D341Med (cell line): Measurements from ENCODE around the gene AGA.

Experiments used
- DNase-seq: peaks from one replicate; pipeline ENCODE4 v3.0.0; 2012; ENCODE audit warnings: low spot score

The AGA gene

DNA sequence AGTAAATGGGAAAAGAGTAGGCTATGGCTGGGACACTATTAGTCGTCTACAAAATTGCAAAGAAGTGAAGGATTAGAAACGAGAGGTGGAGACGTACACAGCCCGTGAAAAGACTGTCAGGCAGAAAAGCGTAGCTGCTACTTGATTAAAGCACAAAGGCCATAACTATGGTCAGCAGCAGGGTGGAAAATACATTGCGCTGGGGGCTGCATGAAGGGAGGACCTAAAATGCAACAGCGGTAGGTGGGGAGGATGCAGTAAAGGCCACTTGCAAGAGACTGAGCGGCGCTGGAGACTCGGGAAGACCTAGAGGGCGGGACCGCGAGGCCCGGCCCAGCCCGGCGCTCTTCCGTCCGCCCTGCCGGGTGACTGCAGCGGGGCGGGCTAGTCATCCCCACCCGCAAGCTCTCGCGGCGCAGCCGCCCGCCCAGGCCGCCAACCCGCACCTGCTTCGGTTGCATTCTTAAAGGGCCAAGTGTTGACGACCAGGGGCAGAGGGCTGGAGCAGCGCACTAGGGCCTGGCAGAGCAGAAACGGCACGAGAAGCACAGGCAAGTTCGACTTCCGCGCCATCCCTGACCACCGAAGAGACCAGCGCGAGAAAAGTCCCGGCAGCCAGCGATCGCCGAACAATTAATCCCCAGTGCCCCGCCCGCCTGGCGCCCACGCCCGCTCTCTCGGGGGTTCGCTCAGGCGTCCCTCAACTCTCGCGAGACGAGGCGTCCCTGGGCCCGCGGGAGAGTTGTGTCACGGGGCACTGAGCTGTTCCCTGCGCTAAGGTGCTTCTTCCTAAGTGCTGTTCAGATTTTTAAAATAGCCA lies at the start of gene AGA:
AGA (minus strand) TSS at position 635 of the 820 bp plus-strand sequence; CDS start at position 573, 62 bp downstream.
- peak; percentile 97 for DNase-seq

DNA sequence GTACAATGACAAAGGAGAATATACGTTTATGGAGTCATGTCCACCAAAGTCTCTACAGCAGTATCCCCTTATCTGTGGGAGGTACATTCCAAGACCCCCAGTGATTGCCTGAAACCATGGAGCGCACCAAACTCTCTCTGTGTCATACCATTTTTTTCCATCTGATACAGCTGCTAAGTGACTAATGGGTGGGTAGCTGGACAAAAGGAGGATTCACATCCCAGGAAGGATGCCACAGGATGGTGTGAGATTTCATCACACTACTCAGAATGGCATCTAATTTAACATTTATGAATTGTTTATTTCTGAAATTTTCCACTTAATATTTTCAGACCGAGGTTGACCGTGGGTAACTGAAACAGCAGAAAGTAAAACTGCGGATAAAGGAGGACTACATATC lies 49.8 kb upstream of the AGA start:
- no peak for DNase-seq

GRCh38 chr4:177490769-177491168 lies 48.5 kb upstream of the AGA start:
- DNase-seq, result no peak

DNA sequence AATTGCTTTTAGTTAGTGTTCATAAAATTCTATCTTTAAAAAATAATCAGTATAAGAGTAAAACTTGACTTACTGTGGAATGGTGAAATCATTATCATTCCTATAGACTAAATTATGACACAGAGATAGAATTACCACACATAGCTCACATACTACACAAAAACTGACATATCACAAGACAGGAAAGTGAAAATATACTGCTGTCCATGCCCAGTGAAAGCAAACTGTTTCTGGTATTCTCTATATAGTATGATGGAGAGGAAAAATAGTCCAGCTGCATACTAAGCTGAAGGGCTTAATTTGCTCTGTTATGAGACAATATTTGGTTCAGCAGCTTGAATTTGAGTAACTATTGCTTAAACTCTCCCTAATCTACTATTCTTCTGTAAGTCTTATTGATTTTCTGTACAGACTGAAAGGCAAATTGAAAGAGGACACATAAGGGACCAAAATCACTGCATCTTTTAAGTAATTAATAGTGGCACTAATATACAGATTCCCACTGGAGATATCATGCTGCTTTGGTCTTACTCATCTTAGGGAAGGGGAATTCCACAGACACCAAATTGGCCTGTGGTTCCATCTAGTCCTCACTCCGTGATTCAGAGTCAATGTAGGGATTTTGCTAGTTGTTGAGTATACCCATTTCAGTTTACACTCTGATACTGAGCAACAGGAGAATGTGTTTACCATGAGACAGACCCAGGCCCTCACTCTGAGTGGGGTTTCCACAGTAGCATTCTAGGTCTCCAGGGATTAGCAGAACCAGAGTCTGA lies 47.4 kb upstream of the AGA start:
- no peak for DNase-seq

GRCh38 chr4:177487977-177488376 lies 45.7 kb upstream of the AGA start:
- DNase-seq, result no peak

- DNase-seq, result no peak
Measured at GRCh38 chr4:177485528-177485927, 43.3 kb upstream of the AGA start.

- no peak for DNase-seq
Measured at GRCh38 chr4:177484613-177485021, 42.4 kb upstream of the AGA start.

DNA sequence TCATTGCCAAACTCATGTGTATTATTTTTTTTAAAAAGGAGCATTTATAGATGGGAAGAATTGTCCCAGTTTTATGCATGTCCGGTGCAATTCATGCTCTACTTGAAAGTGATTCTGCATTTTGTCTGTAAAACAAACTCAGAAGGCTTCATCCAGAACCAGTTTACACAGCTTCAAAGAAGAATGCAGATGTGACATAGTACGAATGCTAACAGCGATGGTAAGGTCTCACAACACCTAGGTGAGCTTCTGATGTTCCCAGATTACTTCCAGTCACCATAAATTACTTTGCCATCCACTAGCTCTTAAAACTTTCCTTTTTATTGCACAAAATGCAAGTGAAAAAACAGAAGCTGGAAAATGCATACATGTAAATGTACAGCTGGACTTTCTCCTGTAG lies 41.5 kb upstream of the AGA start:
- DNase-seq, result no peak

DNA sequence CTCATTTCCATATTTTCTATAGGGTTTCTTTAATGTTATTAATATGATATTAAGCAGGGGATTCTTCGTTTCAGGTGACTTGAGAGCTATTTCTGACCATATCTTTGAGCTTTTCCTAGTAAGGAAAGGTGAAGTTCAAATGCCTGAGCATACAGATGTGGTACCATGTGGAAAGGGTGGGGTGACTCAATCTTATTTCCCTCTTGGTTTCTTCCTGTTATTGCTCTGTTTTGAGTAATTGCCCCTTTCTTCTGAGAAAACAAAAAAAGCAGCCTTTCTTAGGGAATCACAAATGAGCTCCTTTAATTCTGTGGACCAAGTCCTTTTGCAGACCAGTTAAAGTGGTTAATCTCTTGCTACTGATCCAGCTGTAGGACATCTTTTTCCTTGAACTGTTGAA lies 41.0 kb upstream of the AGA start:
- DNase-seq, result no peak

DNA sequence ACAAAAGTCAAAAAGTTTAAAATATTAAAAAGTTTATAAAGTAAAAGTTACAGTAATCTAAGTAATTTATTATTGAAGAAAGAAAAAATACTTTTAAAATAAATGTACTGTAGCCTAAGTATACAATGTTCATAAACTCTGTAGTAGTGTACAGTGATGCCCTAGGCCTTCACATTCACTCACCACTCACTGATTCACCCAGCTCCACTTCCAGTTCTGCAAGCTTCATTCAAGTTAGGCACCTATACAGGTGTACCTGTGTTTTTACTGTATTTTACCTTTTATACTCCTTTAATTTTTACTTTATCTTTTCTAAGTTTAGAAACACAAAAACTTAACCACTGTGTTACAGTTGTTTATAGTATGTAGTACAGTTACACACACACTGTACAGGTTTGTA lies 40.1 kb upstream of the AGA start:
- no peak for DNase-seq

GRCh38 chr4:177480795-177481194 lies 38.6 kb upstream of the AGA start:
- DNase-seq, result no peak

DNA sequence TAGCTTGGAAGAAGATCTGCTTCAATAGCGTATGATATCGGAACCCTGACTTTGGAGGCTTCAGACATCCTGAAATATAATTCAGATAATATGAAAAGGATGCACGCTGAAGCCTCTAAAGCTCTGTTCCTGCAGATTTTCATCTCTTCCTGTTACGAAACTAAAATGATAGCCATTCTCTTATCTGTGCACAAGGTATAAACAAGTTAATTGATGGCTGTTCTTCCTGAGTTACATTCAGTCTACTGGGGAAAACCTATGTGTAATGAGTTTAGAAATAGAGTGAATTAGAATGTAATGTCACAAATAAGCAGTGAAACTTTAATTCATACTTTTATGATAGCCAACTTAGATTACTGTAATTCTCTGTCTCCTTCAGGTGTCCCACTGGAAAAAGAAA lies 36.8 kb upstream of the AGA start:
- DNase-seq, result no peak

DNA sequence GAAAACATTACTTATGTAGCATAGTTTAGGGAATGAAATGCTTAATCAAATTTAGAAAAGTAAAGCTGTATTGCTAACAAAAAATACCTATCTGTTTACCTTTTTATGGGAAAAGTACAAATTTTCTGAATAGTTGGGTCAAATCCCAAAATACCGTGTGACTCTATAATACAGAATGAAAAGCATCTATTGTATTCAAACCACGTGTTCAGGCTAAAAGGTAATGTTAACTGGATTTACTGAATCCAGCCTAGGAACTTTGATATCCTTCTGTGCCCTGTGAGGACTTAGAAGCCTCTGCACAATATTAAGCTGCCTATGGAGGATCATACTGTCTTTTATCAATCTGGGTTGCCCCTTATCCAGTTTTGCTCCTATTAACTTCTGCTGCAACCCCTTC lies 36.3 kb upstream of the AGA start:
- no peak for DNase-seq

GRCh38 chr4:177473991-177474390 lies 31.8 kb upstream of the AGA start:
- no peak for DNase-seq

- DNase-seq, result no peak
Measured at GRCh38 chr4:177464026-177464425, 21.8 kb upstream of the AGA start.

DNA sequence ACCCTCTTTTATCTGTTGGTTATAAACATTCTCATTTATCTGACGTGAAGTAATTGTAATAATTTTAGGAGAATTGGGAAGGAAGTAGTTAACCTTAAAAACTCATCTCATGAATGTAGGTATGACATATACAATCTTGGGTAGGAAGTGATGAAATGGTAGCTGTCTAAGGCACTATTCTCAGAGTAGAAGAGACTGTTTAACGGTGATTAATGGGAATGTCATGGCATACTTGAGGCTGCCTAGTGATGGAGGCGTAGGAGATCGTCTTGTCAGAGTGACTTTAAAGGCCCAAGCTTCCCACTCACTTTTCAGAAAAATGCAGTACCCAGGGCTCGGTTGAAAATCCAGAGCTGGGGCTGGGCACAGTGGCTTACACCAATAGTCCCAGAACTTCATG lies 19.4 kb upstream of the AGA start:
- no peak for DNase-seq

DNA sequence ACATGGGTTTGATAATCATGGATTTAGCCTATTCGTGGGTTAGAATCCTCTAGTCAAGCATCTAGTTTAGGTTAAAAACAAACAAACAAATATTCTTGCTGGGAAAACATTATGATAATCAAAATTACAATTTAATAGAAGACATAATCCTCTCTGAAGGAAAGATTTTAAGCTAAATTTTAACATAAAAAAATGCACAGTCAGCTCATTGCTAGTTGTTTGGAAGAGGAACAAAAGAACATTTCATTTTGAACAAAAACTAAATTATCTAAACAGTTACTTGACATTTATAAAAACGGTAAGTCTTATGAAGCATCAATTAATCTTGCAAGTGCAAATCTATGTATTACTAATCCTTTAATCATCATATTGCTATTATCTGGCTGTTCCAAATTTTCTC lies 18.2 kb upstream of the AGA start:
- DNase-seq, result no peak

DNA sequence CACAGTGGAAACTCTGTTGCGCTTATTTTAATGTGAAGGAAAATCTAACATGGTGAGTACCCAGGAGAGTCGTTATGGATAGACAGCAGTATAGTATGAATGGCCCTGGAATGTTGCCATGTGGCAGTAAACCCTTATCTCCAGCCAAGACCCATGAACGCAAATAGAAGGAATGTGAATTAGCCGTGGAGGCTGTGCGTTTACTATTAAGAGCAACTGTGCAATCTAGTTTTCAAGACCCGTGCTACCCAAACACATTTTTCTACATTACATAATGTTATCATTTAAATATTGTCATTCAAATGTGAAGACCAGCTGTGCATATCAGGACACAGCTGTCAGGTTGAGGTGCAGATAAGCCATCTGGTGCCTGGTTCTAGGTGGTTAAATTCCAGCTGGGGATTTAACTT lies 13.3 kb upstream of the AGA start:
- DNase-seq, result no peak

GRCh38 chr4:177453116-177453515 lies 10.9 kb upstream of the AGA start:
- no peak for DNase-seq

GRCh38 chr4:177451108-177451500 lies 8.9 kb upstream of the AGA start:
- no peak for DNase-seq

DNA sequence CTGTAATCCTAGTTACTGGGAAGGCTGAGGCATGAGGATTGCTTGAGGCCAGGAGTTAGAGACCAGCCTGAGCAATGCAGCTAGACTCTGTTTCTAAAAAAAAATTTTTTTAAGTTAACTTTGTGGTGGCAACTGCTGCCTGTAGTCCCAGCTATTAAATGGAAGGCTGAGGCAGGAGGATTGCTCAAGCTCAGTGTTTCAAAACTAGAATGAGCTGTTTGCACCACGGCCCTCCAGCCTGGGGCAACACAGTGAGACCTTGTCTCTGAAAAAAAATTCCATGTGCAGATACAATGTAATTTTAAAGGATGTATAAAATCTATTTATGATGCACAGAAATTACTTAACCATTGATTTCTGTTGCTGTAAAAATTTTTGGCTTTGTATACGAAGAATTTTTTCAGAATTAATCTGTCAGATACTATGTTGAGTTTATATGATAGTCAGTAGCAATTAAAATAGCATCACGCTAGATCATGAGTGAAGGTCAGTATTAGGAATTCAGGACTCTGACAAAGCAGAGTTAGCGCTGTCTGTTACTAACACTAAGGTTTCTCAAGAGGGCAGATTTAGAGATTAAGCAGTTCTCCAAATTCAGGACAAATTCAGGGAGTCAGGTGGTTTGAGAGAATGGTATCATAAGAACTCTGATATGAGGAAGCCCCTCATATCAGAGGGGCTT lies 8.3 kb upstream of the AGA start:
- DNase-seq, result no peak

GRCh38 chr4:177448850-177449249 lies 6.6 kb upstream of the AGA start:
- no peak for DNase-seq

DNA sequence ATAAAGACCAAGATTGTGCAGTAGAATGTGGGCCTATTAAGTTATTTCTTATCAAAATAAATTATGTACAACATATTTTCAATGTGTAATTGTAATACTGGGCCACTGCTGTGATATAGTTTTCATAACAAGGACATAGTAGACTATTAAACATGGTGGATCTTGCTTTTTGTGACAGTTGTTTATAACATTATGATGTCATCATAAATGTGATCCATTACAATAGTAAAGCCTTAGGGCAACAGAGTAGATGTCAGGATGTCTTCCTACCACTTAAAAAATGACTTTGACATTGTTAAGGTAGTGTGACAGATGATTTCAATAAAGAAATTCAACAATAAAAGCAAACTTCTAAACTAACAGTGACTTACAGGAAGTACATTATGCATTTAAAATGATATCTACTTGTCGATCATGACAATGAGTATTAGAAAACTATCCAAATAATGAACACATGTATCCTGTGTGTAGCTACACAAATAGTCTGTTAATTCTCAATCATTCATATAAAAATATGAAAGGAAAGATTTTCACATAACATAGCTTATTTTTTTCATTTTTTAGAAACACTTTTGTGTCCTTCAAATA lies 5.3 kb upstream of the AGA start:
- DNase-seq, result no peak
